ENCODE data around the gene MPV17L2.
"Not testable (repeated sequence)": the region's sequence is repeated elsewhere in the genome, so short reads cannot be mapped to it uniquely, and the experiment has no call there.

Gene MPV17L2

DNA sequence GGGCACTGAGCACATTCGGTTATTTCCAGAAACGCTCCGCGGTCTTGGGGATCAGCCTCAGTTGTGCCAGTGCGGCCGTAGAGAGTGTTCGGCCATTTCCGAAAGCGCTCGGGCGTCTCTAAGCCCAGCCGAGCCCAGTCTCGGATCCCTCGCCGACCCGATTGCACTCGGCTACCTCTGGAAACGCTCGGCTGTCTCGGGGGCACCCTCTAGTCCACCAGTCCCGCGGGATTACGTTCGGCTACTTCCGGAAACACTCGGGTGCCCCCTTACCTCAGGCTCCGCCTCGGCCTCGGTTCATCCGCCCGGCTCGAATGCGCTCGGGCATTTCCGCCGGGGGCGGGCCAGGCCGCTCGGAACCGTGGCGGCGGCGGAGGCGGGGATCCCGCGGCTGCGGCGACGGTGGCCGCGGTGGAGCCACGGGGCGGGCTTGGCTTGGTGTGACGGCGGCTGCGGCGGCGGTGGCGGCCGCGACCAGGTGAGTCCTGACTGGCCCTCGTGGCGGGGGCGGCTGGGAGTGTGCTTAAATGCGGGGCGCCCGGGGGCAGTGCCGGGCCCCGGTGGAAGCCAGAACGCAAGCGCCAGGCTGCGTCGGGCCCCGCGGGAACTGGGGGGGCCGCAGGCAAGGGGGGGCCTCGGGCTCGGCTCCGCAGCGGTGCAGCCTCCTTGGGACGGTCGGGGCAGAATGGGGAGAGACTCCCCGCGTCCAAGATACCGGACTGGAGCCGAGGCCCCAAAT lies 40.0 kb upstream of the MPV17L2 start, which contains the start of gene PIK3R2:
Gene PIK3R2 (plus strand): TSS at position 347 of the 739 bp plus-strand sequence. CDS start 2,717 bp downstream, outside the sequence.
- peak within 1 kb of the TSS; percentile 70 for H3K4me3 ChIP-seq (ENCODE audit: insufficient read depth, low read depth, low read length)
- H3K9me3 ChIP-seq (ENCODE audit: control insufficient read depth, low read length): no peaks in the 10 kb centered on the region
- H3K27ac ChIP-seq (ENCODE audit: insufficient read depth, low read depth, low read length, poor library complexity, severe bottlenecking): peak within 1 kb of the TSS; percentile 99
- H3K36me3 ChIP-seq (ENCODE audit: control insufficient read depth, insufficient read depth, low read length): no peaks in the 10 kb centered on the region
- WGBS, 2 experiments: 0% methylated on average over 86 of the region's 86 CpGs
- H3K4me1 ChIP-seq (ENCODE audit: control insufficient read depth, insufficient read depth, low read length): peaks cover 15% of the 10 kb centered on the region
- H3K27me3 ChIP-seq (ENCODE audit: control insufficient read depth, insufficient read depth, low read length, poor library complexity, severe bottlenecking): no peaks in the 10 kb centered on the region

DNA sequence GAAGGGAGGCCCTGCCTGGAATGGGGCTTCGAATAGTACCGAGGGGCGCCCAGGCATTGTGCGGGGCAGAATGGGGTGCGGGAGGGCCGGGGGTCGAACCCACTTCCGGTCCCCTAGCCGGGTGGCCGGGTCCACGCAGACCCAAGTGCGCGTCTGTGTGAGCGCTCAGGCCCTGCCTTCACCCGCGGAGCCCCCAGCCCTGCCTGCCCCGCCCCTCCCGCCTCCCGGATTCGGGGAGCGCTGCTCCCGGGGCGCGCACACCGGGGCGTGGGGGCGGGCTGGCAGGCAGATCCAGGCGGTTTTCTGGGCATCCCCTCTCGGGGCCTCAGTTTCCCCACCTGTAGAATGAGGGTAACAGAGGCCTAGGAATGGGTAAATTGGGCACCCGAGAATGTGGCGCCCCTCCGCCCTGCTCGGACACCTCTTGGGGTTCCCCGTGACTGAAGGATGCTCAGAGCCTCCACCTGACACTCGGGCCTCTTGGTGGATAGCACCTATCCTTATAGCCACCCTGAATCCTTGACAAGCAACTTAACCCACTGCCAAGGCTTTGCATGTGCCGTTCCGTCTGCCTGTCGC lies 39.4 kb upstream of the MPV17L2 start:
- Histone ChIP-seq H3K4me1 (ENCODE audit: control insufficient read depth, insufficient read depth, low read length) (peaks cover 15% of the 10 kb centered on the region), H3K27me3 (ENCODE audit: control insufficient read depth, insufficient read depth, low read length, poor library complexity, severe bottlenecking) (no peaks in the 10 kb centered on the region), H3K4me3 (ENCODE audit: insufficient read depth, low read depth, low read length) (peak overlapping the region; percentile 70), H3K27ac (ENCODE audit: insufficient read depth, low read depth, low read length, poor library complexity, severe bottlenecking) (peak overlapping the region; percentile 16), H3K36me3 (ENCODE audit: control insufficient read depth, insufficient read depth, low read length) (no peaks in the 10 kb centered on the region), H3K9me3 (ENCODE audit: control insufficient read depth, low read length) (no peaks in the 10 kb centered on the region)
- WGBS, 2 experiments: 2 to 3% methylated on average over 38 of the region's 38 CpGs

GRCh38 chr19:18155095-18156087 lies 37.6 kb upstream of the MPV17L2 start:
- 95 to 96% methylated on average over 43 of the region's 43 CpGs for WGBS, 2 experiments
- no peaks in the 10 kb centered on the region for H3K9me3 ChIP-seq (ENCODE audit: control insufficient read depth, low read length)
- peaks cover 15% of the 10 kb centered on the region for H3K4me1 ChIP-seq (ENCODE audit: control insufficient read depth, insufficient read depth, low read length)
- no peaks in the 10 kb centered on the region for H3K27me3 ChIP-seq (ENCODE audit: control insufficient read depth, insufficient read depth, low read length, poor library complexity, severe bottlenecking)
- H3K36me3 ChIP-seq (ENCODE audit: control insufficient read depth, insufficient read depth, low read length): no peaks in the 10 kb centered on the region
- no peak overlapping the region for H3K4me3 ChIP-seq (ENCODE audit: insufficient read depth, low read depth, low read length)
- no peak overlapping the region for H3K27ac ChIP-seq (ENCODE audit: insufficient read depth, low read depth, low read length, poor library complexity, severe bottlenecking)

- Histone ChIP-seq H3K27ac (ENCODE audit: insufficient read depth, low read depth, low read length, poor library complexity, severe bottlenecking) (no peak overlapping the region), H3K4me1 (ENCODE audit: control insufficient read depth, insufficient read depth, low read length) (peaks cover 15% of the 10 kb centered on the region), H3K4me3 (ENCODE audit: insufficient read depth, low read depth, low read length) (no peak overlapping the region), H3K9me3 (ENCODE audit: control insufficient read depth, low read length) (no peaks in the 10 kb centered on the region), H3K27me3 (ENCODE audit: control insufficient read depth, insufficient read depth, low read length, poor library complexity, severe bottlenecking) (no peaks in the 10 kb centered on the region), H3K36me3 (ENCODE audit: control insufficient read depth, insufficient read depth, low read length) (no peaks in the 10 kb centered on the region)
- 92 to 95% methylated on average over 6 of the region's 6 CpGs for WGBS, 2 experiments
Observed at GRCh38 chr19:18156268-18156667, 36.8 kb upstream of the MPV17L2 start.

DNA sequence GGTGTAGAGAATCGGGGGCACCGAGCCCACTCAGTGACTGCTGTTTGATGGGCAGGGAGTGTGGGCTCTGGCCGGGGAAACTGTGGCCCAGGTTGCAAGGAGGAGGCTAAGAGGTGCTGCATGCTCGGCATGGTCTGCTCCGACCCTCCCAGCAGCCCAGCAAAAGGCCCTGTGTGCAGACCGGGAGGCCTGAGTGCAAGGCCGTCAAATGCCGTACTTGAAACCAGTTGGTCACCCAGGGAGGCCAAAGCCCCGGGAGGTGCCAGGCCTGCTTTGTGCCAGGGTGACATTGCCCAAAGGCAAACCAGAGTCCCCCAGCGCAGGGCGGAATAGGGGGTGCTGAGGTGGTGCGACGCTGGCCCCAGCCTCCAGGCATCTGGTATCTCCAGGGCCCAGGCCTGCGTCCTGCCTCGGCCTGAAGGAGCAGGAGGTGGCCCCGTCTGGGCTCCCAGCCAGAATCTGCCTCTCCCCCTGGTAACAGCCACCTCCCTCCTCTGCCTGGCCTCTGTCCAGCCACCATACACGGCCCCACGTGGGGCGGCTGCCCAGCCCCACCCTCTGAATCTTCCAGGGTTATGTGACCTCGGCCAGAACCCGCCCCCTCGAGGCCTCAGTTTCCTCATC lies 36.1 kb upstream of the MPV17L2 start:
- Histone ChIP-seq H3K4me1 (ENCODE audit: control insufficient read depth, insufficient read depth, low read length) (peaks cover 20% of the 10 kb centered on the region), H3K9me3 (ENCODE audit: control insufficient read depth, low read length) (no peaks in the 10 kb centered on the region), H3K27ac (ENCODE audit: insufficient read depth, low read depth, low read length, poor library complexity, severe bottlenecking) (peak overlapping the region; percentile 50), H3K36me3 (ENCODE audit: control insufficient read depth, insufficient read depth, low read length) (peaks cover 4% of the 10 kb centered on the region), H3K27me3 (ENCODE audit: control insufficient read depth, insufficient read depth, low read length, poor library complexity, severe bottlenecking) (no peaks in the 10 kb centered on the region), H3K4me3 (ENCODE audit: insufficient read depth, low read depth, low read length) (no peak overlapping the region)
- WGBS, 2 experiments: 89 to 90% methylated on average over 22 of the region's 22 CpGs

GRCh38 chr19:18157465-18158063 lies 35.5 kb upstream of the MPV17L2 start:
- H3K27ac ChIP-seq (ENCODE audit: insufficient read depth, low read depth, low read length, poor library complexity, severe bottlenecking): peak overlapping the region; percentile 50
- no peaks in the 10 kb centered on the region for H3K27me3 ChIP-seq (ENCODE audit: control insufficient read depth, insufficient read depth, low read length, poor library complexity, severe bottlenecking)
- H3K36me3 ChIP-seq (ENCODE audit: control insufficient read depth, insufficient read depth, low read length): peaks cover 10% of the 10 kb centered on the region
- peaks cover 20% of the 10 kb centered on the region for H3K4me1 ChIP-seq (ENCODE audit: control insufficient read depth, insufficient read depth, low read length)
- no peaks in the 10 kb centered on the region for H3K9me3 ChIP-seq (ENCODE audit: control insufficient read depth, low read length)
- 25 to 26% methylated on average over 18 of the region's 18 CpGs for WGBS, 2 experiments
- H3K4me3 ChIP-seq (ENCODE audit: insufficient read depth, low read depth, low read length): no peak overlapping the region

GRCh38 chr19:18158467-18158866 lies 34.6 kb upstream of the MPV17L2 start:
- Histone ChIP-seq H3K27ac (ENCODE audit: insufficient read depth, low read depth, low read length, poor library complexity, severe bottlenecking) (no peak overlapping the region), H3K36me3 (ENCODE audit: control insufficient read depth, insufficient read depth, low read length) (peaks cover 17% of the 10 kb centered on the region), H3K27me3 (ENCODE audit: control insufficient read depth, insufficient read depth, low read length, poor library complexity, severe bottlenecking) (no peaks in the 10 kb centered on the region), H3K9me3 (ENCODE audit: control insufficient read depth, low read length) (no peaks in the 10 kb centered on the region), H3K4me3 (ENCODE audit: insufficient read depth, low read depth, low read length) (no peak overlapping the region), H3K4me1 (ENCODE audit: control insufficient read depth, insufficient read depth, low read length) (peaks cover 20% of the 10 kb centered on the region)
- 81 to 97% methylated on average over 4 of the region's 4 CpGs for WGBS, 2 experiments

- H3K9me3 ChIP-seq (ENCODE audit: control insufficient read depth, low read length); H3K4me3 ChIP-seq (ENCODE audit: insufficient read depth, low read depth, low read length); H3K27ac ChIP-seq (ENCODE audit: insufficient read depth, low read depth, low read length, poor library complexity, severe bottlenecking); H3K27me3 ChIP-seq (ENCODE audit: control insufficient read depth, insufficient read depth, low read length, poor library complexity, severe bottlenecking): not testable (repeated sequence)
- 94% methylated on average over 5 to 6 of the region's 6 CpGs for WGBS, 2 experiments
- Histone ChIP-seq H3K4me1 (ENCODE audit: control insufficient read depth, insufficient read depth, low read length) (peaks cover 18% of the 10 kb centered on the region), H3K36me3 (ENCODE audit: control insufficient read depth, insufficient read depth, low read length) (peaks cover 21% of the 10 kb centered on the region)
Observed at GRCh38 chr19:18159059-18159616, 33.9 kb upstream of the MPV17L2 start.

DNA sequence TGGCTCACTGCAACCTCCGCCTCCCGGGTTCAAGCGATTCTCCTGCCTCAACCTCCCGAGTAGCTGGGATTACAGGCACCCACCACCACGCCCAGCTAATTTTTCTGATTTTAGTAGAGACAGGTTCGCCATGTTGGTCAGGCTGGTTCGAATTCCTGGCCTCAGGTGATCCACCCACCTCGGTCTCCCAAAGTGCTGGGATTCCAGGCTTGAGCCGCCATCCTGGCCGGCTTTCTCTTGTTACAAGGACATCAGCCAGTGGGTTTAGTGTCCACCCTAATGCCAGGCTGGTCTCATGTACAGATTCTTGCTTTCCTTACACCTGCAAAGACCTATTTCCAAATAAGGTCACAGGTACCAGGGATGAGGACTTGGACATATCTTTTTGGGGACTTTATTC lies 33.2 kb upstream of the MPV17L2 start:
- no peak overlapping the region for H3K27ac ChIP-seq (ENCODE audit: insufficient read depth, low read depth, low read length, poor library complexity, severe bottlenecking)
- WGBS, 2 experiments: 94 to 95% methylated on average over 10 of the region's 10 CpGs
- no peaks in the 10 kb centered on the region for H3K27me3 ChIP-seq (ENCODE audit: control insufficient read depth, insufficient read depth, low read length, poor library complexity, severe bottlenecking)
- H3K36me3 ChIP-seq (ENCODE audit: control insufficient read depth, insufficient read depth, low read length): peaks cover 21% of the 10 kb centered on the region
- peaks cover 14% of the 10 kb centered on the region for H3K4me1 ChIP-seq (ENCODE audit: control insufficient read depth, insufficient read depth, low read length)
- no peak overlapping the region for H3K4me3 ChIP-seq (ENCODE audit: insufficient read depth, low read depth, low read length)
- no peaks in the 10 kb centered on the region for H3K9me3 ChIP-seq (ENCODE audit: control insufficient read depth, low read length)
